GM15510 (cell line): ENCODE measurements around the gene TANGO6.

Source experiments
- POLR2A ChIP-seq: IDR thresholded peaks from 3 replicates; pipeline ENCODE4 v1.6.1; 2011; ENCODE audit warnings: borderline replicate concordance; ENCODE audit not compliant: insufficient read length; ENCODE audit errors: extremely low read depth

Gene TANGO6

DNA sequence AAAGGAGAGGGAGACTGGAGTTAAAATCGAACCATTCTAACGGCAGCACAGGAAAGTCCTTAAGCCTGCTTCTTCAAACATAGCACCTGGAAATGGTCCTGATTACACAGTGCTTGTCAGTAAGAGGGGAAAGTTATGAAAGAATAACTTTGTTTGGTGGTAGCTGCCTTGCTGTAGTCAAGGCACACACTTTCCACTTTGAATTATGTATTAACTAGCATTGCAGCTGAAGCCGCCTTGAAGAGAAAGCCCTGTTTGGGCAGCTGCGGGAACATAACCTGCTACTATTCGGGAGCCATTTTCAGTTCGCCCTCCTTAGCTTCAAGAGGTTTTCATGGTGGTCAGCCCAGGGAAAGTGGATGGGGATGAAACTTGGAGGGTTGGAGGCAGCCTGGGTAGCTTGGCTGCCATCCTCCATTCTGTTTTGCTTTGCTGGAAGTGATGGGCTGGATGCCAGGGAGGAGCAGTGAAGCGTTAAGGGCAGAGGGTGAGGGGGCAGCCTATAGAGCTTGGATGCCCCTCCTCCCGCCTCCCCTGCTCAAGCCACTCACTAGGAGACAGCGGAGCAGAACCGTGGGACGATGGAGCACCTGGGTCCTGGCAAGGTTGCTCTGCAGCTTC is 256.9 kb downstream of the TANGO6 start:
- TF ChIP-seq POLR2A, result no peak

DNA sequence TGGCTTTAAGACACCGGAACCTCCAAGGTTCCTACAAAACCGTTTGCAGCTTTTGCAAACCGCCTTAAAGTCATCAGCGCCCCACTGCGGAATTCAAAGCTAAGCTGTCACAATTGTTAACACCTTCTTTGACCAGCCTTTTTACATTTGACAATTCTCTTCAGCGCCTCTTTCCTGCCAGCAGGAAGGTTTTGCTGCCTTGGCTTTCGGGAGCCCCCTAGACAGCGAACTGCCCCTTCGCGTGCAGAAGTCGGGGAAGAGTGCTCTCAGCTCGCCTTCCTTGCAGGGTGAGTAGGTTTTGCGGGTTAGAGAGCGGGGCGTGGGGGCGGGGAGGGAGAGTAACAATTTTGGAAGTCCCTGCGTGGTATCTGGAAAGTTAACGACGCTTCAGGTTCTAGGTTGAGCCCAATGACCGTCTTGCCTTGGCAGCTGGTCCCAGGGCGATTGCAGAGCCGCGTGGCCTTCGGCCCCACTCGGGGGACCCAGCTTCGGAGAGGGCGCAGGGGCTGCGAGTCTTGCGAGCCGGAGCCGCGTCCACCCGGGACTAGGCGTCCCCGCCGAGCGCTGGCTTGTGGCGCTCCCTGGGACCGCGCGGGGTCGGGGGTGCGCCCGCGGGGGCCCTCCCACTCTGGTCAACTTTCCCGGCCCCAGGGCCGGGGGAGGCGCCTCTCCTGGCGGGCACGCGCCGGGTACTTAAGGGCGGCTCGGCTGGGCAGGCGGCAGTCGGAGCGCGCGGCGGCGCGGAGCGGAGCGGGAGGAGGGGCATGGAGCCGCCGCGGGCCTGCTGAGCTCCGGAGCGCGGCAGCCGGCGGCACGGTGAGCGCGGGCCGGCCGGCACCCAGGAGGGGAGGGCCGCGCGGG is 262.4 kb downstream of the TANGO6 start, which contains the start of gene HAS3:
Gene HAS3 (plus strand): TSS at position 153 of the 861 bp plus-strand sequence. CDS start 3,743 bp downstream, outside the sequence.
- TF ChIP-seq POLR2A, result no peak

GRCh38 chr16:69106491-69107315 is 263.4 kb downstream of the TANGO6 start:
- no peak for TF ChIP-seq POLR2A

GRCh38 chr16:69107316-69107962 is 264.1 kb downstream of the TANGO6 start:
- no peak for TF ChIP-seq POLR2A

DNA sequence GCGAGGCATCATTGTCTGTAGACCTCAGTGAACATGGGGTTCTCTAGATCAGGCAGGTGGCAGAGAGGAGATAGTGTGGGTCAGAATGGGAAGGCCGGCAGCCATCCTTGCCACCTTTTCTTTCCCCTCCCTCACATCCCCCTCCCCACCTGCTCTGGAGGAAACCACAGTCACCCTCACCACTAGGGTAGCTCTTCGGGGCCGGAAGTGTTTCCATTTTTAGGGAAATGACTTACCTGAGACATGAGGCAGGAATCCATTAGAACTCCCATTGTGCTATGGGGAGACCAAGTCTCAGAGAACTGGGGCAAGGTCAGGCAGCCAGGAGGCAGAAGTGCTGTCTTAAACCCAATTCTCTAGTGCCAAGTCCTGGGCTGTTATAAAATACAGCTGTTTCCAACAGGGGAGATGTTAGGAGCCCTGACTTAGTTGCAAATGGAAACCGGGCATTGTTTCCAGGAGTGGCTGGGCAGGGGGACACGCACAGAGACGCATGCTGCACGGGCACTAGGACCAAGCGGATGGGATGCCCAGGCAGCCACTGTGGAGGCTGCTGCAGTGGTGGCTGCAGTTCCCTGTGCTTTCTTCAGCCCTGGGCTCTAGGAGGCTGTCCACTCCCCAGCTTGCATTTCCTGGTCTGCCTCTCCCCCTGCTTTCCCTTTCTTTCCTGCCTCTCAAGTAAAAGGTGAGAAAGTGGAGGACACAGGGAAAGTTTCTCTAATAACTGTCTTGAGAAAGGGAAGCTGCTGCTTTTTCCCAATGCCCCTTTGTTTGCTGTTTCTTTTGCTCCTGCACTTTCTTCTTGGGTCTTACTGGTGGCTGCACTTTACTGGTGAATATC is 265.0 kb downstream of the TANGO6 start:
- no peak for TF ChIP-seq POLR2A

DNA sequence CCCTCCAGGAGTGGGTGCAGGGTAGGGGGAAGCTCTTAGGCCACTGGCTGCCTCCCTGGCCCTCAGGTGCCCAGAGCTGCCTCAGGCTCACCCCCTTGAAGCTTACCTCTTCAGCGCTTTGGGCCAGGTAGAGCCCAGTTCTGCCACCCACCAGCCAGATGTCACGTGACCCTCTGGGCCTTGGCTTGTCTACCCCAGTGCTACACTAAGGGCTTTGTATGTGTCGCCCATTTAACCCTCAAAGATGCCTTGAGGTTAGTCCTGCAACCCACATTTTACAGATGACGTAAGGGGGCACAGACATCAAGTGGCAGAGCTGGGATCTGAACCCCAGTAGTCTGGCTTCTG is 265.5 kb downstream of the TANGO6 start:
- no peak for TF ChIP-seq POLR2A

DNA sequence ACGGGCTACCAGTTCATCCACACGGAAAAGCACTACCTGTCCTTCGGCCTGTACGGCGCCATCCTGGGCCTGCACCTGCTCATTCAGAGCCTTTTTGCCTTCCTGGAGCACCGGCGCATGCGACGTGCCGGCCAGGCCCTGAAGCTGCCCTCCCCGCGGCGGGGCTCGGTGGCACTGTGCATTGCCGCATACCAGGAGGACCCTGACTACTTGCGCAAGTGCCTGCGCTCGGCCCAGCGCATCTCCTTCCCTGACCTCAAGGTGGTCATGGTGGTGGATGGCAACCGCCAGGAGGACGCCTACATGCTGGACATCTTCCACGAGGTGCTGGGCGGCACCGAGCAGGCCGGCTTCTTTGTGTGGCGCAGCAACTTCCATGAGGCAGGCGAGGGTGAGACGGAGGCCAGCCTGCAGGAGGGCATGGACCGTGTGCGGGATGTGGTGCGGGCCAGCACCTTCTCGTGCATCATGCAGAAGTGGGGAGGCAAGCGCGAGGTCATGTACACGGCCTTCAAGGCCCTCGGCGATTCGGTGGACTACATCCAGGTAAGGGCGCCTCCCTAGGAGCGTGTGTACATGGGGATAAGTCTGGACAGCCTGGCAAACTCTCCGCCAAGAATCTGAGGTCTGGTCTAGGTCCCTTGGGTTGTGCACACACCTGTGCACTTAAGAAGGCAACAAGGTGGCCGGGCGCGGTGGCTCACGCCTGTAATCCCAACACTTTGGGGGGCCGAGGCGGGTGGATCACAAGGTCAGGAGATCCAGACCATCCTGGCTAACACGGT is 266.3 kb downstream of the TANGO6 start:
- TF ChIP-seq POLR2A, result no peak

- no peak for TF ChIP-seq POLR2A
These were observed 267.1 kb downstream of the TANGO6 start for GRCh38 chr16:69110406-69110805.

DNA sequence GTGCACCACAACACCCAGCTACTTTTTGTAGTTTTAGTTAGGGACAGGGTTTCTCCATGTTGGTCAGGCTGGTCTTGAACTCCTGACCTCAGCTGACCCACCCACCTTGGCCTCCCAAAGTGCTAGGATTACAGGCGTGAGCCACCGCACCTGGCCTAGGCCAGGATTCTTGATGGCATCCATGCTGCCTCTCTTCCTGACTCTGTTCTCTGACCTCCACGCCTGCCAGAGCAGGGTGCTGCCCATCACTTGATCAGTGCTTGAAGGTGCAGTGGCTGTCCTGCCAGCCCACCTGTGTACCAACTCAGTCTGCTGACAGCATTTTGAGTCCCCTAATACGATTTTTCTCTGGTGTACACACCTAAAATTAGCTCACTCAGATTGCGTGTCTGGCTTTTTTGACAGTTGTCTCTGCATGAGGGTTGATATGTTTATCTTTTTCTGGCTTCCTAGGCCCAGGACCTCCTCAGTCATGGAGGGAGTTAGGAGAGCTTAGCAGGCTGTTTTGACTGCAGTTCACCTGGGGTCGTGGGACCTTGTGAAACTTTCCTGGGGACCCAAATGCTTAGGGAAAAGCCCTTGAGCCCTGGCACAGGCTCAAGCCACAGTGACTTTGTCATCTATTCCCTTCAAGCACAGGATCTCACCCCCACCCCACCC is 268.0 kb downstream of the TANGO6 start:
- TF ChIP-seq POLR2A, result no peak

- TF ChIP-seq POLR2A, result no peak
These were observed 268.5 kb downstream of the TANGO6 start for GRCh38 chr16:69111876-69112230.

GRCh38 chr16:69112285-69113129 is 269.2 kb downstream of the TANGO6 start:
- TF ChIP-seq POLR2A, result no peak

DNA sequence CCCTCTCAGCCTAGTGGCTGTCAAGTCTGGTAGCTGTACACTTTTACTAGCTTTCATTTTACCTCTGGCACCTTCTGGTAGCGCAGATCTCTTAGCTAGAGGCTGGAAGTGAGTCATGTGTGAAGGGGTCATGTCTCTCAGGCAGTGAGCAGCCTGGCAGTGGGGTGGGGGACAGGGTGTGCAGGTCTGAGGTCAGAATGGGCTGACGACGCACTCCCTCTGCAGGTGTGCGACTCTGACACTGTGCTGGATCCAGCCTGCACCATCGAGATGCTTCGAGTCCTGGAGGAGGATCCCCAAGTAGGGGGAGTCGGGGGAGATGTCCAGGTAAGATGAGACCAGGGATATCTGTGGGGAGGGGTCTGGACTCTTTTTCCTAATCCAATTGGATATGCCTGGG is 269.9 kb downstream of the TANGO6 start:
- no peak for TF ChIP-seq POLR2A
